GM12878 (cell line): Measurements from ENCODE around the gene FGFBP3. TPM values are rescaled to one million over a fixed set of nuclear protein-coding genes. Genes with fewer than 3 reads are reported as not detected.

ENCODE experiments used
- ATAC-seq: fragments of 200-7000 bp; cut with Tn5 transposase; 3 replicates; pipeline ENCODE4 v1.9.1; 2020; ENCODE audit warnings: mild to moderate bottlenecking, moderate library complexity
- BruUV-seq: library from RNA; stranded (reverse); fragments of 400-500 nt; replicated peaks from 2 replicates; lab custom pipeline; 2021; lab: Mats Ljungman, UMichigan
- CTCF ChIA-PET: fragments of 300-600 bp; sonication (Branson Sonifier 250); formaldehyde crosslinking; extraction: SDS; loops from one replicate; lab custom pipeline; 2021; ENCODE audit warnings: inconsistent platforms; lab: Yijun Ruan, JAX
- POLR2A ChIA-PET: fragments of 350-600 bp; formaldehyde crosslinking; extraction: SDS; loops from one replicate; lab custom pipeline; 2021; ENCODE audit warnings: inconsistent platforms; lab: Charles Lee
- RAD21 ChIA-PET: fragments of 300-600 bp; sonication (Branson Sonifier 250); formaldehyde crosslinking; loops from one replicate; lab custom pipeline; 2023; ENCODE audit warnings: antibody characterized with exemption; ENCODE audit not compliant: unreplicated experiment; lab: Charles Lee
- SMC1A ChIA-PET: fragments of 300-600 bp; sonication (Branson Sonifier 250); formaldehyde crosslinking; loops from one replicate; lab custom pipeline; 2023; ENCODE audit not compliant: unreplicated experiment, uncharacterized antibody; lab: Charles Lee
- DNase-seq: peaks from one replicate; pipeline ENCODE4 v3.0.0-alpha.2; 2011; ENCODE audit warnings: low read depth, low spot score
- FAIRE-seq: peaks from 3 replicates; lab custom pipeline; 2011; peaks lifted over from hg19 to GRCh38; lab: Jason Lieb, UNC
- H2AFZ ChIP-seq: 2 replicates; pipeline ENCODE4 v1.6.0; 2011; ENCODE audit warnings: low read depth, low read length, control low read depth; ENCODE audit not compliant: control insufficient read depth
- H3K27ac ChIP-seq: 2 replicates; pipeline ENCODE4 v1.5.1; 2011; ENCODE audit warnings: control low read depth; ENCODE audit not compliant: control insufficient read depth, insufficient read depth
- H3K27me3 ChIP-seq, 2 experiments: replicated peaks in 1 of 2; 2 replicates each; pipeline versions ENCODE4 v1.6.0 to v1.6.1; 2011; ENCODE audit warnings: low read length in 1 of 2; ENCODE audit not compliant: control insufficient read depth in 2 of 2, insufficient read depth in 2 of 2
- H3K36me3 ChIP-seq, 2 experiments: 2 replicates each; pipeline ENCODE4 v1.5.1; 2011; ENCODE audit warnings: low read length in 1 of 2; ENCODE audit not compliant: control insufficient read depth in 2 of 2, insufficient read depth in 2 of 2
- H3K4me1 ChIP-seq: 2 replicates; pipeline ENCODE4 v1.6.1; 2011; ENCODE audit warnings: mild to moderate bottlenecking, low read length, moderate library complexity, mixed read lengths; ENCODE audit not compliant: control insufficient read depth, insufficient read depth
- H3K4me2 ChIP-seq: 2 replicates; pipeline ENCODE4 v1.6.0; 2011; ENCODE audit warnings: control low read depth; ENCODE audit not compliant: control insufficient read depth, insufficient read depth
- H3K4me3 ChIP-seq: fragments of 200-600 bp; sonication (generic); 2 replicates; pipeline ENCODE4 v1.5.1; 2016
- H3K79me2 ChIP-seq: 2 replicates; pipeline ENCODE4 v1.6.0; 2011; ENCODE audit warnings: low read length; ENCODE audit not compliant: control insufficient read depth, insufficient read depth
- H3K9ac ChIP-seq: 2 replicates; pipeline ENCODE4 v1.8.0; 2011; ENCODE audit warnings: low read length, control low read depth, mixed read lengths; ENCODE audit not compliant: control insufficient read depth, insufficient read depth
- H3K9me3 ChIP-seq: replicated peaks from 3 replicates; pipeline ENCODE4 v1.5.1; 2011; ENCODE audit warnings: mild to moderate bottlenecking, low read length; ENCODE audit not compliant: control insufficient read depth, insufficient read depth
- H4K20me1 ChIP-seq: 2 replicates; pipeline ENCODE4 v1.6.0; 2011; ENCODE audit not compliant: control insufficient read depth, insufficient read depth
- ATF7 ChIP-seq: fragments of 450-650 bp; IDR thresholded peaks from 2 replicates; pipeline ENCODE4 v1.6.1; 2016; ENCODE audit warnings: low read depth, mild to moderate bottlenecking
- ESRRA ChIP-seq: IDR thresholded peaks from 2 replicates; pipeline ENCODE4 v1.6.1; 2012; ENCODE audit warnings: mild to moderate bottlenecking, low read length, improper control_type of control experiment
- GATAD2B ChIP-seq: fragments of 450-650 bp; conservative IDR thresholded peaks from 2 replicates; pipeline ENCODE4 v1.6.1; 2017; ENCODE audit warnings: low read depth, mild to moderate bottlenecking, moderate library complexity
- HDAC6 ChIP-seq: fragments of 200-600 bp; sonication (generic); IDR thresholded peaks from one replicate; pipeline ENCODE4 v1.8.0; 2017; ENCODE audit warnings: antibody characterized with exemption; ENCODE audit not compliant: unreplicated experiment
- HDGF ChIP-seq: fragments of 450-650 bp; IDR thresholded peaks from 2 replicates; pipeline ENCODE4 v1.6.1; 2016; ENCODE audit warnings: antibody characterized with exemption
- MEF2B ChIP-seq: fragments of 450-650 bp; IDR thresholded peaks from 2 replicates; pipeline ENCODE4 v1.6.1; 2018; ENCODE audit warnings: mild to moderate bottlenecking, moderate library complexity; ENCODE audit not compliant: partially characterized antibody, poor library complexity, severe bottlenecking
- MXI1 ChIP-seq: fragments of 150-350 bp; IDR thresholded peaks from 2 replicates; pipeline ENCODE4 v1.6.1; 2011; ENCODE audit warnings: low read depth, mild to moderate bottlenecking, inconsistent platforms, low read length, improper control_type of control experiment
- SMAD1 ChIP-seq: fragments of 450-650 bp; IDR thresholded peaks from 2 replicates; pipeline ENCODE4 v1.6.1; 2018; ENCODE audit warnings: mild to moderate bottlenecking, low read depth; ENCODE audit not compliant: partially characterized antibody
- SMC3 ChIP-seq: IDR thresholded peaks from 2 replicates; pipeline ENCODE4 v1.6.1; 2011; ENCODE audit warnings: low read length, improper control_type of control experiment, borderline replicate concordance
- SP1 ChIP-seq: IDR thresholded peaks from one replicate; pipeline ENCODE4 v1.6.1; 2011; ENCODE audit warnings: low read depth, low read length
- STAT1 ChIP-seq: fragments of 450-650 bp; conservative IDR thresholded peaks from 2 replicates; pipeline ENCODE4 v1.6.1; 2014; ENCODE audit warnings: antibody characterized with exemption, mild to moderate bottlenecking
- TCF7 ChIP-seq: IDR thresholded peaks from 2 replicates; pipeline ENCODE4 v1.6.1; 2014; ENCODE audit warnings: antibody characterized with exemption, borderline replicate concordance
- ZNF384 ChIP-seq: IDR thresholded peaks from 2 replicates; pipeline ENCODE4 v1.6.1; 2012; ENCODE audit warnings: low read depth, mild to moderate bottlenecking, low read length, improper control_type of control experiment, borderline replicate concordance
- ZNF622 ChIP-seq: fragments of 450-650 bp; IDR thresholded peaks from 2 replicates; pipeline ENCODE4 v1.6.1; 2017; ENCODE audit warnings: mild to moderate bottlenecking, inconsistent platforms
- ZSCAN29 ChIP-seq: fragments of 450-650 bp; IDR thresholded peaks from 2 replicates; pipeline ENCODE4 v1.6.1; 2017; ENCODE audit warnings: mild to moderate bottlenecking, moderate library complexity
- WGBS: methylation state at CpG from one replicate; pipeline ENCODE4 v1.1.6; 2016; ENCODE audit warnings: low lambda C conversion rate; ENCODE audit not compliant: insufficient replicate concordance, insufficient coverage; ENCODE audit errors: missing lambda C conversion rate; 5-methylcytosine and 5-hydroxymethylcytosine counted together
- in situ Hi-C: fragments of 300-500 bp; cut with MboI; formaldehyde crosslinking; loops from 9 replicates; pipeline ENCODE4 v1.14.3; 2018; ENCODE audit warnings: mixed read lengths
- intact Hi-C: fragments of 100-400 bp; cut with micrococcal nuclease; formaldehyde crosslinking; loops from one replicate; pipeline ENCODE4 v1.14.2; 2022; ENCODE audit not compliant: unreplicated experiment
- polyA plus RNA-seq, 11 experiments: library from polyadenylated mRNA; depleted of rRNA in 4 of 11; unstranded in 6 of 11; stranded (reverse) in 5 of 11; fragments of >200 nt; fragmentation: Nextera tagmentation in 4 of 11; fragmentation: Illumina TruSeq in 1 of 11; extraction: Ambion mirVana in 4 of 11; extraction: Trizol in 1 of 11; gene quantifications; 1 replicate in 1 of 11; 2 replicates in 10 of 11; pipeline versions ENCODE4 v1.2.1 to v1.2.3, GENCODE V29; 2011 to 2016; ENCODE audit warnings: inconsistent platforms in 2 of 11, missing spikeins in 2 of 11, low read depth in 1 of 11
- total RNA-seq, 4 experiments: library from RNA; depleted of rRNA in 3 of 4; stranded (reverse); fragments of >200 nt in 3 of 4; fragmentation: Illumina TruSeq in 1 of 4; extraction: Trizol in 1 of 4; gene quantifications; 2 replicates each; pipeline versions ENCODE4 v1.2.1 to v1.2.3, GENCODE V29; 2013 to 2021
- TF ChIP-seq, protein P1 (sequence below): fragments of 450-650 bp; IDR thresholded peaks from 2 replicates; pipeline ENCODE4 v1.6.1; 2017; ENCODE audit warnings: mild to moderate bottlenecking, low read depth, inconsistent platforms; ENCODE audit not compliant: poor library complexity, severe bottlenecking
- TF ChIP-seq, protein P2 (sequence below): fragments of 150-350 bp; IDR thresholded peaks from 2 replicates; pipeline ENCODE4 v1.6.1; 2014; ENCODE audit warnings: mild to moderate bottlenecking, low read depth, low read length
- TF ChIP-seq, protein P3 (sequence below): fragments of 450-650 bp; IDR thresholded peaks from 2 replicates; pipeline ENCODE4 v1.6.1; 2018; ENCODE audit warnings: borderline replicate concordance, mild to moderate bottlenecking; ENCODE audit not compliant: partially characterized antibody
- TF ChIP-seq, protein P4 (sequence below): IDR thresholded peaks from 2 replicates; pipeline ENCODE4 v1.6.1; 2011; ENCODE audit warnings: low read depth, mild to moderate bottlenecking, low read length, moderate library complexity, borderline replicate concordance; ENCODE audit errors: extremely low read depth

The FGFBP3 gene
- total and polyA plus RNA-seq, 10 of the 15 experiments (the other 5 are each of a cell fraction or from before 2014, with no cell fraction given), result 0.08 to 1.0 (median 0.23) TPM

DNA sequence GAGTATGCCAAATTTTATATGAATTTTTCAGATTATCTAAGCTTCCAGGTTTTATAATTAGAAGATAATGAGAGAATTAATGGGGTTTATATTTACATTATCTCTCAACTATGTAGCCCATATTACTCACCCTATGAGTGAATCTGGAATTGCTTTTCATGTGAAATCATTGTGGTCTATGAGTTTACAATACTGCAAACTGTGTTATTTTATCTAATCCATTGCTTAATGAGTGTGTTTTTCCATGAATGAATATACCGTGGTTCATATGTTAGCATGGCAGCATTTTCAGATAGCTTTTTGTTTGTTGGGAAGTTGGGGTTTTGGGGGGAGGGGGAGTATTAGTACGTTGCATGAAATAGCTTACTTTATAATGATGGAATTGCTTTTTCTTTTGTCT is 44.5 kb downstream of the FGFBP3 start (continued):
- TF ChIP-seq, protein P1, sequence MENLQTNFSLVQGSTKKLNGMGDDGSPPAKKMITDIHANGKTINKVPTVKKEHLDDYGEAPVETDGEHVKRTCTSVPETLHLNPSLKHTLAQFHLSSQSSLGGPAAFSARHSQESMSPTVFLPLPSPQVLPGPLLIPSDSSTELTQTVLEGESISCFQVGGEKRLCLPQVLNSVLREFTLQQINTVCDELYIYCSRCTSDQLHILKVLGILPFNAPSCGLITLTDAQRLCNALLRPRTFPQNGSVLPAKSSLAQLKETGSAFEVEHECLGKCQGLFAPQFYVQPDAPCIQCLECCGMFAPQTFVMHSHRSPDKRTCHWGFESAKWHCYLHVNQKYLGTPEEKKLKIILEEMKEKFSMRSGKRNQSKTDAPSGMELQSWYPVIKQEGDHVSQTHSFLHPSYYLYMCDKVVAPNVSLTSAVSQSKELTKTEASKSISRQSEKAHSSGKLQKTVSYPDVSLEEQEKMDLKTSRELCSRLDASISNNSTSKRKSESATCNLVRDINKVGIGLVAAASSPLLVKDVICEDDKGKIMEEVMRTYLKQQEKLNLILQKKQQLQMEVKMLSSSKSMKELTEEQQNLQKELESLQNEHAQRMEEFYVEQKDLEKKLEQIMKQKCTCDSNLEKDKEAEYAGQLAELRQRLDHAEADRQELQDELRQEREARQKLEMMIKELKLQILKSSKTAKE, result no peak
- TF ChIP-seq ZSCAN29 (no peak), ZNF384 (no peak), SP1 (no peak), TCF7 (no peak), SMAD1 (no peak), MEF2B (no peak), HDGF (no peak), STAT1 (no peak), ZNF622 (no peak)
- TF ChIP-seq, protein P2, sequence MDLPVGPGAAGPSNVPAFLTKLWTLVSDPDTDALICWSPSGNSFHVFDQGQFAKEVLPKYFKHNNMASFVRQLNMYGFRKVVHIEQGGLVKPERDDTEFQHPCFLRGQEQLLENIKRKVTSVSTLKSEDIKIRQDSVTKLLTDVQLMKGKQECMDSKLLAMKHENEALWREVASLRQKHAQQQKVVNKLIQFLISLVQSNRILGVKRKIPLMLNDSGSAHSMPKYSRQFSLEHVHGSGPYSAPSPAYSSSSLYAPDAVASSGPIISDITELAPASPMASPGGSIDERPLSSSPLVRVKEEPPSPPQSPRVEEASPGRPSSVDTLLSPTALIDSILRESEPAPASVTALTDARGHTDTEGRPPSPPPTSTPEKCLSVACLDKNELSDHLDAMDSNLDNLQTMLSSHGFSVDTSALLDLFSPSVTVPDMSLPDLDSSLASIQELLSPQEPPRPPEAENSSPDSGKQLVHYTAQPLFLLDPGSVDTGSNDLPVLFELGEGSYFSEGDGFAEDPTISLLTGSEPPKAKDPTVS, result no peak

DNA sequence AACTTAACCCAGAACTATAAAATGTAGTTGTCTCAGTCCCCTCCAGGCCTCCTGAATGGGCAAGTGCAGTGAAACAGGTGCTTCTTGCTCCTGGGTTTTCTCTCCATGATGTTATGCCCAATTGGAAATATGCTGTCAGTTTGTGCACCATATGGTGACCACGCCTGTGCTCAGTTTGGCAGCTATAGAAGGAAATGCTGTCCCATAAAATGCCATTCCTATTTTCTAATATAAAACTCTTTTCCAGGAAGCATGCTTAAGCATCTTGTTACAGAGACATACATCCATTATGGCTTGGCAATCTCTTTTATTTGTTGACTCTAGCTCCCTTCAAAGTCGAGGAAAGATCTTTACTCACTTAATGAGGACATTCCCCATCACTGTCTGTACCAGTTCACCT is 45.2 kb downstream of the FGFBP3 start:
- Histone ChIP-seq H3K4me3 (no peak overlapping the region), H4K20me1 (no peaks in the 10 kb centered on the region), H3K79me2 (no peaks in the 10 kb centered on the region), H3K9ac (no peak overlapping the region), H2AFZ (no peak overlapping the region), H3K27ac (no peak overlapping the region), H3K4me1 (no peaks in the 10 kb centered on the region), H3K36me3 (peaks cover 0 to 3% of the 10 kb centered on the region in 2 experiments; a peak in 2 of 4 replicates), H3K9me3 (no peaks in the 10 kb centered on the region), H3K4me2 (no peak overlapping the region), H3K27me3 (no peaks in the 10 kb centered on the region)
- no peak for FAIRE-seq
- ATAC-seq, result no peak
- BruUV-seq, result no TSS peak
- ChIA-PET CTCF (no interaction called here), RAD21 (no interaction called here), SMC1A (interaction anchor here (1.7 kb wide), 1 partner anchor 17 kb away, joined by 5 read pairs; no protein-coding TSS in a partner anchor), POLR2A (no interaction called here)
- no peak for DNase-seq
- intact Hi-C loops (no loop called here), in situ Hi-C loops (no loop called here)
- whole genome bisulfite sequencing, result 59% methylated on average over 2 of the region's 2 CpGs
- TF ChIP-seq MXI1, result no peak
- TF ChIP-seq, protein P3, sequence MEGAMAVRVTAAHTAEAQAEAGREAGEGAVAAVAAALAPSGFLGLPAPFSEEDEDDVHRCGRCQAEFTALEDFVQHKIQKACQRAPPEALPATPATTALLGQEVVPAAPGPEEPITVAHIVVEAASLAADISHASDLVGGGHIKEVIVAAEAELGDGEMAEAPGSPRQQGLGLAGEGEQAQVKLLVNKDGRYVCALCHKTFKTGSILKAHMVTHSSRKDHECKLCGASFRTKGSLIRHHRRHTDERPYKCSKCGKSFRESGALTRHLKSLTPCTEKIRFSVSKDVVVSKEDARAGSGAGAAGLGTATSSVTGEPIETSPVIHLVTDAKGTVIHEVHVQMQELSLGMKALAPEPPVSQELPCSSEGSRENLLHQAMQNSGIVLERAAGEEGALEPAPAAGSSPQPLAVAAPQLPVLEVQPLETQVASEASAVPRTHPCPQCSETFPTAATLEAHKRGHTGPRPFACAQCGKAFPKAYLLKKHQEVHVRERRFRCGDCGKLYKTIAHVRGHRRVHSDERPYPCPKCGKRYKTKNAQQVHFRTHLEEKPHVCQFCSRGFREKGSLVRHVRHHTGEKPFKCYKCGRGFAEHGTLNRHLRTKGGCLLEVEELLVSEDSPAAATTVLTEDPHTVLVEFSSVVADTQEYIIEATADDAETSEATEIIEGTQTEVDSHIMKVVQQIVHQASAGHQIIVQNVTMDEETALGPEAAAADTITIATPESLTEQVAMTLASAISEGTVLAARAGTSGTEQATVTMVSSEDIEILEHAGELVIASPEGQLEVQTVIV, result no peak
- no peak for TF ChIP-seq ESRRA
- no peak for TF ChIP-seq GATAD2B
- no peak for TF ChIP-seq ZSCAN29
- TF ChIP-seq SP1, result no peak
- no peak for TF ChIP-seq ATF7
- TF ChIP-seq, protein P4, sequence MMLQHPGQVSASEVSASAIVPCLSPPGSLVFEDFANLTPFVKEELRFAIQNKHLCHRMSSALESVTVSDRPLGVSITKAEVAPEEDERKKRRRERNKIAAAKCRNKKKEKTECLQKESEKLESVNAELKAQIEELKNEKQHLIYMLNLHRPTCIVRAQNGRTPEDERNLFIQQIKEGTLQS, result no peak
- TF ChIP-seq HDAC6, result no peak
- TF ChIP-seq SMC3, result no peak
